Neural cell (in vitro differentiated cells): Measurements from ENCODE around the gene DNM1.
"Not testable (repeated sequence)": the region's sequence is repeated elsewhere in the genome, so short reads cannot be mapped to it uniquely, and the experiment has no call there.

Source experiments
- EP300 ChIP-seq: fragments of 450-650 bp; conservative IDR thresholded peaks from 2 replicates; pipeline ENCODE4 v1.6.1; 2014; ENCODE audit warnings: antibody characterized with exemption, mild to moderate bottlenecking, moderate library complexity; ENCODE audit not compliant: poor library complexity, severe bottlenecking
- EZH2 ChIP-seq: fragments of 200-600, 300-800 bp; shearing (Covaris generic), sonication (generic); IDR thresholded peaks from 2 replicates; pipeline ENCODE4 v1.6.1; 2014; ENCODE audit warnings: antibody characterized with exemption, low read length, borderline replicate concordance, mild to moderate bottlenecking; ENCODE audit not compliant: insufficient read depth, poor library complexity, severe bottlenecking
- POLR2AphosphoS5 ChIP-seq: IDR thresholded peaks from 2 replicates; pipeline ENCODE4 v1.6.1; 2012
- SMC3 ChIP-seq: fragments of 450-650 bp; conservative IDR thresholded peaks from 2 replicates; pipeline ENCODE4 v1.6.1; 2014; ENCODE audit warnings: antibody characterized with exemption, mild to moderate bottlenecking, moderate library complexity; ENCODE audit not compliant: poor library complexity
- TF ChIP-seq, protein P1 (sequence below): fragments of 450-650 bp; IDR thresholded peaks from 2 replicates; pipeline ENCODE4 v1.5.1; 2014; ENCODE audit warnings: antibody characterized with exemption, mild to moderate bottlenecking, moderate library complexity; ENCODE audit not compliant: poor library complexity, severe bottlenecking
- TF ChIP-seq, protein P2 (sequence below): IDR thresholded peaks from 2 replicates; pipeline ENCODE4 v1.6.1; 2012; ENCODE audit warnings: borderline replicate concordance

DNA sequence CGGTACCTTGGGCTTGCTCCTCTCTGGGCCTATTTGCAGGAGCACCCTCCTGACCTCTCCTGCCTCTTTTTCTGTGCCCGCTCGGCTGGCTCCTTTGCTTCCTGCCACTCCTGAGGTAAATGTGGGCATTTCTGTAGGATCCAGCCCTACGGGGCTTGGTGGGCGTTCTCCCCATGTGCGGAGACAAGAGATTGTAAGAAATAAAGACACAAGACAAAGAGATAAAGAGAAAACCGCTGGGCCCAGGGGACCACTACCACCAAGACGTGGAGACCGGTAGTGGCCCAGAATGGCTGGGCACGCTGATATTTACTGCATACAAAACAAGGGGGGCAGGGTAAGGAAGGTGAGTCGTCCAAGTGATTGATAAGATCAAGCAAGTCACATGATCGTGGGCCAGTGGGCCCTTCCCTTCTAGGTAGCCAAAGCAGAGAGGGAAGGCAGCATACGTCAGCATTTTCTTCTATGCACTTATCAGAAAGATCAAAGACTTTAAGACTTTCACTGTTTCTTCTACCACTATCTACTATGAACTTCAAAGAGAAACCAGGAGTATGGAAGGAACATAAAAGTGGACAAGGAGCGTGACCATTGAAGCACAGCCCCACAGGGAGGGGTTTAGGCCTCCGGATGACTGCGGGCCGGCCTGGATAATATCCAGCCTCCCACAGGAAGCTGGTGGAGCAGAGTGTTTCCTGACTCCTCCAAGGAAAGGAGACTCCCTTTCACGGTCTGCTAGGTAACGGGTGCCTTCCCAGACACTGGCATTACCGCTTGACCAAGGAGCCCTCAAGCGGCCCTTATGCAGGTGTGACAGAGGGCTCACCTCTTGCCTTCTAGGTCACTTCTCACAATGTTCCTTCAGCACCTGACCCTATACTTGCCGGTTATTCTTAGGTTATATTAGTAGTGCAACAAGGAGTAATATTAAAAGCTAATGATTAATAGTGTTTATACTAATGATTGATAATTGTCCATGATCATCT lies 76.2 kb downstream of the DNM1 start:
- TF ChIP-seq SMC3, EZH2, POLR2AphosphoS5, EP300: not testable (repeated sequence)
- TF ChIP-seq, protein P1, sequence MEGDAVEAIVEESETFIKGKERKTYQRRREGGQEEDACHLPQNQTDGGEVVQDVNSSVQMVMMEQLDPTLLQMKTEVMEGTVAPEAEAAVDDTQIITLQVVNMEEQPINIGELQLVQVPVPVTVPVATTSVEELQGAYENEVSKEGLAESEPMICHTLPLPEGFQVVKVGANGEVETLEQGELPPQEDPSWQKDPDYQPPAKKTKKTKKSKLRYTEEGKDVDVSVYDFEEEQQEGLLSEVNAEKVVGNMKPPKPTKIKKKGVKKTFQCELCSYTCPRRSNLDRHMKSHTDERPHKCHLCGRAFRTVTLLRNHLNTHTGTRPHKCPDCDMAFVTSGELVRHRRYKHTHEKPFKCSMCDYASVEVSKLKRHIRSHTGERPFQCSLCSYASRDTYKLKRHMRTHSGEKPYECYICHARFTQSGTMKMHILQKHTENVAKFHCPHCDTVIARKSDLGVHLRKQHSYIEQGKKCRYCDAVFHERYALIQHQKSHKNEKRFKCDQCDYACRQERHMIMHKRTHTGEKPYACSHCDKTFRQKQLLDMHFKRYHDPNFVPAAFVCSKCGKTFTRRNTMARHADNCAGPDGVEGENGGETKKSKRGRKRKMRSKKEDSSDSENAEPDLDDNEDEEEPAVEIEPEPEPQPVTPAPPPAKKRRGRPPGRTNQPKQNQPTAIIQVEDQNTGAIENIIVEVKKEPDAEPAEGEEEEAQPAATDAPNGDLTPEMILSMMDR = not testable (repeated sequence)
- TF ChIP-seq, protein P2, sequence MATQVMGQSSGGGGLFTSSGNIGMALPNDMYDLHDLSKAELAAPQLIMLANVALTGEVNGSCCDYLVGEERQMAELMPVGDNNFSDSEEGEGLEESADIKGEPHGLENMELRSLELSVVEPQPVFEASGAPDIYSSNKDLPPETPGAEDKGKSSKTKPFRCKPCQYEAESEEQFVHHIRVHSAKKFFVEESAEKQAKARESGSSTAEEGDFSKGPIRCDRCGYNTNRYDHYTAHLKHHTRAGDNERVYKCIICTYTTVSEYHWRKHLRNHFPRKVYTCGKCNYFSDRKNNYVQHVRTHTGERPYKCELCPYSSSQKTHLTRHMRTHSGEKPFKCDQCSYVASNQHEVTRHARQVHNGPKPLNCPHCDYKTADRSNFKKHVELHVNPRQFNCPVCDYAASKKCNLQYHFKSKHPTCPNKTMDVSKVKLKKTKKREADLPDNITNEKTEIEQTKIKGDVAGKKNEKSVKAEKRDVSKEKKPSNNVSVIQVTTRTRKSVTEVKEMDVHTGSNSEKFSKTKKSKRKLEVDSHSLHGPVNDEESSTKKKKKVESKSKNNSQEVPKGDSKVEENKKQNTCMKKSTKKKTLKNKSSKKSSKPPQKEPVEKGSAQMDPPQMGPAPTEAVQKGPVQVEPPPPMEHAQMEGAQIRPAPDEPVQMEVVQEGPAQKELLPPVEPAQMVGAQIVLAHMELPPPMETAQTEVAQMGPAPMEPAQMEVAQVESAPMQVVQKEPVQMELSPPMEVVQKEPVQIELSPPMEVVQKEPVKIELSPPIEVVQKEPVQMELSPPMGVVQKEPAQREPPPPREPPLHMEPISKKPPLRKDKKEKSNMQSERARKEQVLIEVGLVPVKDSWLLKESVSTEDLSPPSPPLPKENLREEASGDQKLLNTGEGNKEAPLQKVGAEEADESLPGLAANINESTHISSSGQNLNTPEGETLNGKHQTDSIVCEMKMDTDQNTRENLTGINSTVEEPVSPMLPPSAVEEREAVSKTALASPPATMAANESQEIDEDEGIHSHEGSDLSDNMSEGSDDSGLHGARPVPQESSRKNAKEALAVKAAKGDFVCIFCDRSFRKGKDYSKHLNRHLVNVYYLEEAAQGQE = not testable (repeated sequence)
